DOHH2 (cell line): ENCODE measurements around the gene ZNF236.

Experiments
- H3F3A ChIP-seq: fragments of 200-600 bp; sonication (generic), shearing (Covaris generic); 2 replicates; pipeline ENCODE4 v1.6.0; 2016; ENCODE audit warnings: antibody characterized with exemption, mild to moderate bottlenecking; ENCODE audit not compliant: control insufficient read depth, insufficient read depth
- H3K27ac ChIP-seq: fragments of 200-600 bp; sonication (generic); 2 replicates; pipeline ENCODE4 v1.5.1; 2014; ENCODE audit warnings: low read depth, mild to moderate bottlenecking, low read length, moderate library complexity
- H3K27me3 ChIP-seq: fragments of 200-600 bp; sonication (generic); 2 replicates; pipeline ENCODE4 v1.6.1; 2014; ENCODE audit warnings: mild to moderate bottlenecking, low read length, mixed read lengths; ENCODE audit not compliant: control insufficient read depth
- H3K36me3 ChIP-seq: fragments of 200-600 bp; sonication (generic); 2 replicates; pipeline ENCODE4 v1.6.1; 2014; ENCODE audit warnings: mild to moderate bottlenecking, low read length, moderate library complexity, mixed read lengths; ENCODE audit not compliant: control insufficient read depth
- H3K4me1 ChIP-seq: fragments of 200-600 bp; sonication (generic); 2 replicates; pipeline ENCODE4 v1.6.1; 2014; ENCODE audit warnings: mild to moderate bottlenecking, low read length, mixed read lengths; ENCODE audit not compliant: control insufficient read depth
- H3K4me2 ChIP-seq: fragments of 200-600 bp; sonication (generic); 2 replicates; pipeline ENCODE4 v1.6.0; 2014; ENCODE audit warnings: mild to moderate bottlenecking, low read length, moderate library complexity
- H3K4me3 ChIP-seq: fragments of 200-600 bp; sonication (generic); 2 replicates; pipeline ENCODE4 v1.5.1; 2014; ENCODE audit warnings: mild to moderate bottlenecking, low read length, mixed read lengths
- H3K79me2 ChIP-seq: fragments of 200-600 bp; sonication (generic); 2 replicates; pipeline ENCODE4 v1.6.1; 2014; ENCODE audit warnings: mild to moderate bottlenecking, low read length, mixed read lengths; ENCODE audit not compliant: control insufficient read depth
- H3K9me2 ChIP-seq: fragments of 200-600 bp; sonication (generic); replicated peaks from 2 replicates; pipeline ENCODE4 v1.6.1; 2014; ENCODE audit warnings: mild to moderate bottlenecking, low read length, mixed read lengths; ENCODE audit not compliant: control insufficient read depth
- H3K9me3 ChIP-seq: fragments of 200-600 bp; sonication (generic); 2 replicates; pipeline ENCODE4 v1.6.1; 2014; ENCODE audit warnings: antibody characterized with exemption, low read length, mixed read lengths; ENCODE audit not compliant: control insufficient read depth, insufficient read depth
- H4K20me1 ChIP-seq: fragments of 200-600 bp; sonication (generic); 2 replicates; pipeline ENCODE4 v1.6.0; 2014; ENCODE audit warnings: low read depth, mild to moderate bottlenecking, antibody characterized with exemption, low read length, moderate library complexity; ENCODE audit not compliant: control insufficient read depth, insufficient read depth
- CTCF ChIP-seq: fragments of 200-600 bp; sonication (generic); IDR thresholded peaks from one replicate; pipeline ENCODE4 v1.5.1; 2014; ENCODE audit warnings: antibody characterized with exemption, mild to moderate bottlenecking, low read depth, low read length; ENCODE audit not compliant: poor library complexity, severe bottlenecking
- EZH2phosphoT487 ChIP-seq: fragments of 200-600 bp; sonication (generic); IDR thresholded peaks from 2 replicates; pipeline ENCODE4 v1.6.1; 2017; ENCODE audit warnings: borderline replicate concordance, mild to moderate bottlenecking, antibody characterized with exemption, low read length, moderate library complexity, mixed read lengths

Gene ZNF236

GRCh38 chr18:76972846-76973519 is 150.6 kb downstream of the ZNF236 start:
- H4K20me1 ChIP-seq = no peaks in the 10 kb centered on the region
- no peaks in the 10 kb centered on the region for H3K27me3 ChIP-seq
- H3K9me2 ChIP-seq = no peaks in the 10 kb centered on the region
- H3K4me3 ChIP-seq = no peak overlapping the region
- H3K79me2 ChIP-seq = no peaks in the 10 kb centered on the region
- peaks cover 32% of the 10 kb centered on the region for H3K4me1 ChIP-seq
- H3K9me3 ChIP-seq = no peaks in the 10 kb centered on the region
- peaks cover 10% of the 10 kb centered on the region for H3K36me3 ChIP-seq
- no peak overlapping the region for H3K27ac ChIP-seq
- H3F3A ChIP-seq = peaks cover 25% of the 10 kb centered on the region
- no peak overlapping the region for H3K4me2 ChIP-seq
- no peak for TF ChIP-seq EZH2phosphoT487
- TF ChIP-seq CTCF = no peak

- Histone ChIP-seq H3K4me1 (peaks cover 39% of the 10 kb centered on the region), H3K9me3 (no peaks in the 10 kb centered on the region), H3K4me2 (no peak overlapping the region), H3K36me3 (peaks cover 4% of the 10 kb centered on the region), H3F3A (peaks cover 27% of the 10 kb centered on the region), H3K27ac (no peak overlapping the region), H3K27me3 (no peaks in the 10 kb centered on the region), H3K9me2 (no peaks in the 10 kb centered on the region), H4K20me1 (no peaks in the 10 kb centered on the region), H3K79me2 (no peaks in the 10 kb centered on the region), H3K4me3 (no peak overlapping the region)
- TF ChIP-seq EZH2phosphoT487 (no peak), CTCF (no peak)
These were observed 151.3 kb downstream of the ZNF236 start for GRCh38 chr18:76973520-76974266.

GRCh38 chr18:76974386-76974785 is 152.0 kb downstream of the ZNF236 start:
- no peak for TF ChIP-seq EZH2phosphoT487
- TF ChIP-seq CTCF = no peak
- Histone ChIP-seq H3K4me2 (no peak overlapping the region), H3K27me3 (no peaks in the 10 kb centered on the region), H4K20me1 (no peaks in the 10 kb centered on the region), H3K4me1 (peaks cover 46% of the 10 kb centered on the region), H3K36me3 (peaks cover 5% of the 10 kb centered on the region), H3K4me3 (no peak overlapping the region), H3F3A (peaks cover 27% of the 10 kb centered on the region), H3K79me2 (peaks cover 1% of the 10 kb centered on the region; the same call in 1 of the 2 replicates), H3K27ac (no peak overlapping the region), H3K9me3 (no peaks in the 10 kb centered on the region), H3K9me2 (no peaks in the 10 kb centered on the region)
